H1 (cell line): ENCODE results near the gene DLL1. TPM values are rescaled to one million over a fixed set of nuclear protein-coding genes. Genes with fewer than 3 reads are reported as not detected.

Experiments
- CTCF ChIA-PET: fragments of 300-600 bp; sonication (Branson Sonifier 250); formaldehyde crosslinking; loops from one replicate; lab custom pipeline; 2021; ENCODE audit not compliant: partially characterized antibody; lab: Charles Lee
- POLR2A ChIA-PET: fragments of 300-600 bp; sonication (Branson Sonifier 250); formaldehyde crosslinking; loops from one replicate; lab custom pipeline; 2021; ENCODE audit warnings: inconsistent platforms; ENCODE audit not compliant: partially characterized antibody; lab: Charles Lee
- DNase-seq, 2 experiments: peaks; one replicate each; pipeline versions ENCODE4 v3.0.0 to v3.0.0-alpha.2; 2010 to 2022; ENCODE audit warnings: low spot score in 2 of 2, low read depth in 1 of 2, mixed read lengths in 1 of 2
- FAIRE-seq: peaks from 2 replicates; lab custom pipeline; 2011; peaks lifted over from hg19 to GRCh38; lab: Jason Lieb, UNC
- H2AFZ ChIP-seq: 2 replicates; pipeline ENCODE4 v1.8.1; 2012; ENCODE audit warnings: low read length, inconsistent platforms
- H2AK5ac ChIP-seq: 2 replicates; pipeline ENCODE4 v1.6.1; 2013; ENCODE audit warnings: low read depth, low read length
- H2BK120ac ChIP-seq: replicated peaks from 2 replicates; pipeline ENCODE3; 2013; ENCODE audit warnings: low read depth, low read length, inconsistent platforms
- H2BK12ac ChIP-seq: 2 replicates; pipeline ENCODE4 v1.6.1; 2013; ENCODE audit warnings: low read depth, low read length
- H2BK15ac ChIP-seq: 2 replicates; pipeline ENCODE4 v1.6.1; 2013; ENCODE audit warnings: low read length
- H2BK20ac ChIP-seq: 2 replicates; pipeline ENCODE4 v1.6.1; 2013; ENCODE audit warnings: low read length
- H2BK5ac ChIP-seq: 2 replicates; pipeline ENCODE4 v1.6.1; 2013; ENCODE audit warnings: low read depth, low read length
- H3K14ac ChIP-seq: 2 replicates; pipeline ENCODE4 v1.6.1; 2013; ENCODE audit warnings: inconsistent platforms; ENCODE audit not compliant: insufficient read length
- H3K18ac ChIP-seq: 2 replicates; pipeline ENCODE4 v1.6.1; 2013; ENCODE audit warnings: low read length; ENCODE audit errors: extremely low read depth
- H3K23ac ChIP-seq: 2 replicates; pipeline ENCODE4 v1.6.1; 2013; ENCODE audit warnings: inconsistent platforms; ENCODE audit not compliant: insufficient read length
- H3K23me2 ChIP-seq: 2 replicates; pipeline ENCODE4 v1.6.1; 2013; ENCODE audit warnings: low read depth, low read length
- H3K27ac ChIP-seq: 2 replicates; pipeline ENCODE4 v1.6.1; 2011; ENCODE audit warnings: low read depth, low read length, inconsistent platforms
- H3K27me3 ChIP-seq, 4 experiments: replicated peaks in 1 of 4; 1 replicate in 1 of 4; 2 replicates in 3 of 4; pipeline versions ENCODE4 v1.6.1 to v1.8.1; 2011 to 2013; ENCODE audit warnings: low read length in 3 of 4, mild to moderate bottlenecking in 3 of 4, inconsistent platforms in 2 of 4, mixed read lengths in 2 of 4, moderate library complexity in 1 of 4; ENCODE audit not compliant: control insufficient read depth in 3 of 4, insufficient read depth in 3 of 4; ENCODE audit errors: extremely low read depth in 1 of 4
- H3K36me3 ChIP-seq, 4 experiments: 2 replicates each; pipeline versions ENCODE4 v1.6.1 to v1.8.1; 2011 to 2013; ENCODE audit warnings: mild to moderate bottlenecking in 4 of 4, low read length in 3 of 4, moderate library complexity in 2 of 4, control low read depth in 1 of 4, inconsistent platforms in 1 of 4; ENCODE audit not compliant: insufficient read depth in 4 of 4, control insufficient read depth in 2 of 4
- H3K4ac ChIP-seq: replicated peaks from 2 replicates; pipeline ENCODE3; 2013; ENCODE audit warnings: low read length, low read depth, mixed read lengths, inconsistent platforms; ENCODE audit not compliant: insufficient read length
- H3K4me1 ChIP-seq, 4 experiments: replicated peaks in 1 of 4; 1 replicate in 1 of 4; 2 replicates in 3 of 4; pipeline versions ENCODE4 v1.6.1 to v1.8.1; 2011 to 2013; ENCODE audit warnings: low read length in 3 of 4, inconsistent platforms in 2 of 4, mixed read lengths in 1 of 4; ENCODE audit not compliant: insufficient read depth in 4 of 4, control insufficient read depth in 3 of 4
- H3K4me2 ChIP-seq, 2 experiments: 2 replicates each; pipeline versions ENCODE4 v1.6.1 to v1.8.1; 2011 to 2013; ENCODE audit warnings: low read depth in 2 of 2, low read length in 2 of 2, control low read depth in 1 of 2, inconsistent platforms in 1 of 2, mild to moderate bottlenecking in 1 of 2; ENCODE audit not compliant: insufficient read depth in 1 of 2
- H3K4me3 ChIP-seq, 4 experiments: fragments of 200-600, 300-600 bp in 1 of 4; sonication (generic), shearing (Covaris generic), sonication (Bioruptor Twin) in 1 of 4; 2 replicates each; pipeline versions ENCODE4 v1.5.1 to v1.8.1; 2011 to 2016; ENCODE audit warnings: low read length in 4 of 4, low read depth in 3 of 4, control low read depth in 2 of 4, inconsistent platforms in 2 of 4, mild to moderate bottlenecking in 2 of 4, mixed read lengths in 1 of 4, moderate library complexity in 1 of 4; ENCODE audit not compliant: insufficient read depth in 2 of 4; ENCODE audit errors: extremely low read depth in 1 of 4
- H3K56ac ChIP-seq: replicated peaks from 2 replicates; pipeline ENCODE3; 2013; ENCODE audit warnings: low read depth, mild to moderate bottlenecking, mixed read lengths, low read length, inconsistent platforms; ENCODE audit not compliant: insufficient read length
- H3K79me1 ChIP-seq: 2 replicates; pipeline ENCODE4 v1.6.1; 2013; ENCODE audit warnings: low read depth, low read length, control low read depth
- H3K79me2 ChIP-seq, 2 experiments: 2 replicates each; pipeline versions ENCODE4 v1.6.1 to v1.8.1; 2012 to 2013; ENCODE audit warnings: low read length in 2 of 2, mild to moderate bottlenecking in 2 of 2, inconsistent platforms in 1 of 2; ENCODE audit not compliant: insufficient read depth in 2 of 2, control insufficient read depth in 1 of 2
- H3K9ac ChIP-seq, 4 experiments: replicated peaks in 1 of 4; 1 replicate in 1 of 4; 2 replicates in 3 of 4; pipeline versions ENCODE4 v1.6.1 to v1.8.1; 2011 to 2013; ENCODE audit warnings: low read depth in 3 of 4, low read length in 3 of 4, control low read depth in 2 of 4, mild to moderate bottlenecking in 2 of 4, moderate library complexity in 2 of 4, inconsistent platforms in 1 of 4; ENCODE audit errors: extremely low read depth in 1 of 4
- H3K9me3 ChIP-seq, 2 experiments: 2 replicates each; pipeline versions ENCODE4 v1.6.1 to v1.8.1; 2012 to 2013; ENCODE audit warnings: mild to moderate bottlenecking in 2 of 2, moderate library complexity in 2 of 2, control low read depth in 1 of 2, inconsistent platforms in 1 of 2, low read depth in 1 of 2, low read length in 1 of 2, mixed read lengths in 1 of 2; ENCODE audit not compliant: insufficient read depth in 2 of 2
- H4K20me1 ChIP-seq, 2 experiments: replicated peaks in 1 of 2; 2 replicates each; pipeline versions ENCODE3 to v1.8.1; 2011 to 2013; ENCODE audit warnings: inconsistent platforms in 2 of 2, low read length in 2 of 2, mild to moderate bottlenecking in 1 of 2; ENCODE audit not compliant: insufficient read depth in 2 of 2, control insufficient read depth in 1 of 2
- H4K5ac ChIP-seq: 2 replicates; pipeline ENCODE4 v1.6.1; 2013; ENCODE audit warnings: low read length, low read depth, mixed read lengths, inconsistent platforms; ENCODE audit not compliant: insufficient read length
- H4K8ac ChIP-seq: 2 replicates; pipeline ENCODE4 v1.8.0; 2013; ENCODE audit warnings: mild to moderate bottlenecking, moderate library complexity, low read length, inconsistent platforms; ENCODE audit not compliant: insufficient read depth; ENCODE audit errors: extremely low read depth
- H4K91ac ChIP-seq: replicated peaks from 2 replicates; pipeline ENCODE3; 2013; ENCODE audit warnings: low read length, mixed read lengths, inconsistent platforms; ENCODE audit not compliant: insufficient read length
- WGBS, 2 experiments: shearing (Covaris generic) in 1 of 2; methylation state at CpG; one replicate each; pipeline versions ENCODE4 v1.1.6 to v1.1.7; 2013 to 2015; ENCODE audit warnings: low lambda C conversion rate in 2 of 2, mixed read lengths in 2 of 2, inconsistent platforms in 1 of 2, low coverage in 1 of 2, missing lambda C conversion rate in 1 of 2; ENCODE audit not compliant: insufficient replicate concordance in 2 of 2, insufficient coverage in 1 of 2, insufficient read length in 1 of 2; ENCODE audit errors: extremely low coverage in 1 of 2, missing lambda C conversion rate in 1 of 2; 5-methylcytosine and 5-hydroxymethylcytosine counted together
- polyA plus RNA-seq, 7 experiments: library from polyadenylated mRNA; depleted of rRNA in 3 of 7; stranded (reverse) in 5 of 7; unstranded in 2 of 7; fragments of >200 nt in 5 of 7; fragments of 200-250 nt in 2 of 7; gene quantifications; 1 replicate in 5 of 7; 2 replicates in 1 of 7; 4 replicates in 1 of 7; pipeline versions ENCODE4 v1.2.1 to v1.2.3, GENCODE V29; 2011 to 2013; ENCODE audit warnings: missing spikeins in 2 of 7, mixed read lengths in 2 of 7
- total RNA-seq: library from RNA; stranded (reverse); fragmentation: NEBNext Ultra II Directional; extraction: Animal tissue kit (Norgen Biotek cat#: 25700); gene quantifications from 2 replicates; pipeline ENCODE4 v1.2.1, GENCODE V29; 2021
- TF ChIP-seq, protein P1 (sequence below): IDR thresholded peaks from 2 replicates; pipeline ENCODE4 v1.6.1; 2011; ENCODE audit warnings: low read depth, mild to moderate bottlenecking, low read length; ENCODE audit not compliant: insufficient read depth

DLL1 gene
- total and polyA plus RNA-seq, 2 of the 8 experiments (the other 6 are each of a cell fraction or from before 2014, with no cell fraction given): 1.7 to 3.8 TPM

DNA sequence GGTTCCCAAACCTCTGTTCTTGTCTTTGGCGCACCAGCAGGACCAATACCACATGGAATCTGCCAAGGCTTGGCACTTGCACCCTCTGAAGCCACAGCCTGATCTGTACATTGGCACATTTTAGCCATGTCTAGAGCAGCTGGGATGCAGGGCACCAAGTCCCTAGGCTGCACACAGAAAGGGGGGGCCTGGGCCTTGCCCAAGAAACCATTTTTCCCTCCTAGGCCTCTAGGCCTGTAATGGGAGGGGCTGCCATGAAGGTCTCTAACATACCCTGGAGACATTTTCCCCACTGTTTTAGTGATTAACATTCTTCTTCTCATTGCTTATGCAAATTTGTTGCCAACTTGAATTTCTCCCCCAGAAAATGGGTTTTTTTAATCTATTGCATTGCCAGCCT lies 10.3 kb upstream of the DLL1 start:
- Histone ChIP-seq H3K9me3 (peaks cover 29 to 36% of the 10 kb centered on the region in 2 experiments), H2BK20ac (no peak overlapping the region), H2BK120ac (no peak overlapping the region), H2AFZ (no peak overlapping the region), H3K4me2 (no peak overlapping the region), H4K8ac (no peak overlapping the region), H3K9ac (no peak overlapping the region), H2AK5ac (no peak overlapping the region), H2BK5ac (no peak overlapping the region), H3K18ac (no peak overlapping the region), H4K20me1 (no peaks in the 10 kb centered on the region), H3K27me3 (peaks cover 4 to 26% (median 21%) of the 10 kb centered on the region in 4 experiments), H4K91ac (no peak overlapping the region), H3K36me3 (peaks cover 0 to 15% (median 3%) of the 10 kb centered on the region in 4 experiments; a peak in 2 of 8 replicates), H3K79me1 (no peaks in the 10 kb centered on the region), H2BK12ac (no peak overlapping the region), H4K5ac (no peak overlapping the region), H3K23me2 (peaks cover 11% of the 10 kb centered on the region; the same call in 1 of the 2 replicates), H3K14ac (no peak overlapping the region), H3K56ac (no peak overlapping the region), H2BK15ac (no peak overlapping the region), H3K27ac (no peak overlapping the region), H3K79me2 (no peaks in the 10 kb centered on the region), H3K4ac (no peak overlapping the region), H3K4me3 (no peak overlapping the region), H3K4me1 (peaks cover 2 to 10% (median 5%) of the 10 kb centered on the region in 4 experiments), H3K23ac (no peak overlapping the region)
- POLR2A ChIA-PET: no interaction called here
- TF ChIP-seq, protein P1, sequence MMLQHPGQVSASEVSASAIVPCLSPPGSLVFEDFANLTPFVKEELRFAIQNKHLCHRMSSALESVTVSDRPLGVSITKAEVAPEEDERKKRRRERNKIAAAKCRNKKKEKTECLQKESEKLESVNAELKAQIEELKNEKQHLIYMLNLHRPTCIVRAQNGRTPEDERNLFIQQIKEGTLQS: no peak
- 80% methylated on average over 1 of the region's 1 CpG; no CpG with 5 or more reads in 1 of the 2 experiments for WGBS, 2 experiments
- DNase-seq (no peak), FAIRE-seq (no peak)
- CTCF ChIA-PET: no interaction called here
